NCI-H526 (cell line): ENCODE data around the gene SCN5A.

Experiments used
- DNase-seq, 2 experiments: peaks; one replicate each; lab custom pipeline; 2025; lab: John Stamatoyannopoulos, UW

SCN5A gene

GRCh38 chr3:38601956-38602550 lies 47.4 kb downstream of the SCN5A start:
- no peak for DNase-seq

DNA sequence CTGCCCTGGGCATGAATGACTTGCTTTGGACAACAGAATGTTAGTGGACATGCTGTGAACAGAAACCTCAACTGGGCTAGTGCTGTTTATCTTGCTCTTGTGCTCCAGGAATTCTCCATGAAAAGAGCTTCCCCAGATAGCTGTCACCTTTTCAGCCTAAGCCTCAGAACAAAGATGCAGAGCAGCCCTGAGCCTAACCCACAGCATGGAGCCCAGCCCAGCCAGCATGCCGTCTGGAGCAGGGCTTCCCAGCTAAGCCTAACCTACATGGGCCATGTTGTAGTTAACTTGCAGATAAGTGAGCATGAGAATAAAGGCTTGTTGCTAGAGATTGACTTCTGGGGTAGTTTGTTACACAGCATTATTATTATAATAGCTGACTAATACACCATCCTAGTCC lies 48.9 kb downstream of the SCN5A start:
- no peak for DNase-seq

DNA sequence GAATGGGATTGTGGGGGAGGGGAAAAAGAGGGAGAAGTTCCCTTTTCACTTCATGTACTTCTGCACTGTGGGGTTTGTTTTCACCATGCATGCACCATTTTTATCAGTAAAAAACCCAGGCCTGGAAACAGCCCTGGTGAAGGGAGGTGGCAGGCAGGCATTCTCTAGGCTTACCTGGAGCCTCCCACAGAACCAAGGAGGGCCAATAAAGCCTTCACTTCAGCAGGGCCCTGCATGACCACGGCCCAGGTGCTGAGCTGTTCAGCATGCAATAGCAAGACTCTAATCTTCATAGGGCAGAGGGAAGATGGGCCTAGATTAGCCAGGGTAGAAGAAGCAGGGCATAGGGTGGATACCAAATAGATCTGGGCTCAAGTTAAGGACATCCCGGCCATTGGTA lies 49.6 kb downstream of the SCN5A start:
- DNase-seq: no peak

DNA sequence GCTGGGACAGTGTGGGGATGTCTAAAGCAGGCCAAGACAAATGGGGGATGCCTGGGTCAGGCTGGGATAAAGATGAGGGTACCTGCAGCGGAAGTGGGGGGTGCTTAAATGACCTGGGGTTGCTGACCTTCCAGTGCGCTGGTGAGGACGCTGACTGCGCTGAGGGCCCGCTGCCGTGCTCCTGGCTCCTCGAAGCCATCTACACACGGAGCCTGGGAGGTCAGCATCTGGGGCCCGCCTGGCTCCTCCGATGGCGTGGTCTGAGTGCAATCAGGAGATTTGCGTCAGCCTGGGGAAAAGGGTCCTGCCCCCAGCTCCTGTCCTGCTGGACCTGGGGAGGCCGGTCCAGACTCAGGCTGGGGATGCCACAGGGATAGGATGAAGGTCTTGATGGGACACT lies 50.7 kb downstream of the SCN5A start:
- DNase-seq: no peak

- no peak for DNase-seq
Observed at GRCh38 chr3:38597502-38598060, 51.9 kb downstream of the SCN5A start.

DNA sequence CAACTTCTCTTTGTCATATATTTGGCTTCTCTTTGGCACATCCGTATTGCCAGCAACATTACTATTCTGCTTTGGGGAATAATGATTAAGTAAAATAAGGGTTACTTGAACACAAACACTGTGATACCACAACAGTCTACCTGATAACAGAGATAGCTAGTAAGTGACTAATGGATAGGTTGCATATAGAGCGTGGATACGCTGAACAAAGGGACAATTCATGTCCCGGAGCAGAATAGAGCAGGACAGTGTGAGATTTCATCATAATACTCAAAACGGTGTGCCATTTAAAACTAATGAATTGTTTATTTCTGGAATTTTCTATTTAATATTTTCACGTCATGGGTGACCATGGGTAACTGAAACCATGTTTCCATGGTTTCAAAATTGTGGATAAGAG lies 54.1 kb downstream of the SCN5A start:
- no peak for DNase-seq

- DNase-seq: no peak
Observed at GRCh38 chr3:38590521-38590920, 59.0 kb downstream of the SCN5A start.

DNA sequence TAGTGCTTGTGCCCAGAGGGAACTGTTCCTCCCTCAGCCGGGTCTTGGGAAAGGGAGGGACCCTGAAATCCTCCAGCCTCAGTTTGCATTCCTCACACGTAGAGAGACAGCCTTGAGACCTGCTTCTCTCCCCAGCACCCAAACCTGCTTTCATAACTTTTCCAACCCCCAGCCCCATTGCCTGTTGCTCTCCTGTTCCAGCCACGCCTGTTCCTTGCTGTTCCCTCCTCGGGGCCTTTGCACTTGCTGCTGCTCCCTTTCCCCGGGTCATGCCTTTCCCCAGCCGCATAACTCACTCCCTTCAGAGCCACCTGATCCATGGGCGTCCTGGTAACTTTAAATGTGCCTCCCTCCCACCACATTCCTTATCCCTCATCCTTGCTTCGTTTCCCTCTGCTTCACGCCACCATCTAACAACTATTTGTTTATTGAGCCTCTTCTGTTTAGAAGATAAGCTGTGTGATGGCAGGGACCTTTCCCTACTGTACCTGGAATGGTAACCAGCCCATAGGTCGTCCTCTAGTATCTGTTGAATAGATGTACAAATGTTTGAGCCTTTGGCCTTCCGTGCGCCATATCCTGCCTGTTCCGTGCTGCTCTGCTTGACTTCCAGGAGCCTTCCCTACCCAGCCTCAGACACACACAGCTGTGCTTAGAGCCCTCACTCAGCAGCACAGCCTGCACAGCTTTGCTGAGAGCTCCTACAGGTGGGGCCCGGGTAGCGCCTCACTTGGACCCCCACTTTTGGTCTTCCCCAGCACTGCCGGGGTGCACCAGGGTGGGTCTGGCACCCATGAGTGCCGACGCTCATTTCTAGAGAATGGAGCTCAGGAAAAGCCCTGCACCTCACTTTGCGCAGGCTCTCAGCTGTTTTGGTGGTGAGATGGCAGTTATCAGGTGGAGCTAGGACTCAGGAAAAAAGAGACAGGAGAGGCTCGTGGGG lies 60.2 kb downstream of the SCN5A start:
- DNase-seq: no peak

DNA sequence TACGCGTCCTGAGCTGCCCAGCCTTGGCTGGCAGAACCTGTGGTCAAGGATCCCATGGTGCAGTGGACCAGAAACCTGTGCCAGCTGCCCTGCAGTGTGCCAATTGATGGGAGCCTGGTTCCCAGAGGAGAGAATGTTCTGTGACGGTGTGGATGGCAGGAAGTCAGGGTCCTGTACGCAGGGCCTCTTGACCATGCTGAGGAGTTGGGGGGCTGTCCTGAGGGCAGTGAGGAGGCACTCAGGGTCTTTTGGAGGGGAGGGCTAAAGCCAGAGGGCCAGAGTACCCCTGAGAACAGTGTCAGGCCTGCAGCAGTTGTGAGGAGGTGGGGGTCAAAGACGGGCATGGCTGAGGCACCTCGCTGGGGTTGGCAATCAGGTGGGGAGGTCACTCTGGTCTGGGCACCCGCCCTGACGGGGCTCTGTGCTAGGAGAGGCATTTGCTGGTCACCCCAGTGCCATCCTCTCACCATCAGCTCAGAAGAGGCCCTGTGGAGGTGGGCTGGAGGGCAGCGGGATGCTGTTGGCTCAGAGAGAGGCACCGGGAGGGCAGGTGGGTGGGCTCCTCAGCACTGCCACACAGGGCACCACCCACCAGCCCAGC lies 61.0 kb downstream of the SCN5A start:
- DNase-seq: no peak

GRCh38 chr3:38587548-38588131 lies 61.8 kb downstream of the SCN5A start:
- no peak for DNase-seq

DNA sequence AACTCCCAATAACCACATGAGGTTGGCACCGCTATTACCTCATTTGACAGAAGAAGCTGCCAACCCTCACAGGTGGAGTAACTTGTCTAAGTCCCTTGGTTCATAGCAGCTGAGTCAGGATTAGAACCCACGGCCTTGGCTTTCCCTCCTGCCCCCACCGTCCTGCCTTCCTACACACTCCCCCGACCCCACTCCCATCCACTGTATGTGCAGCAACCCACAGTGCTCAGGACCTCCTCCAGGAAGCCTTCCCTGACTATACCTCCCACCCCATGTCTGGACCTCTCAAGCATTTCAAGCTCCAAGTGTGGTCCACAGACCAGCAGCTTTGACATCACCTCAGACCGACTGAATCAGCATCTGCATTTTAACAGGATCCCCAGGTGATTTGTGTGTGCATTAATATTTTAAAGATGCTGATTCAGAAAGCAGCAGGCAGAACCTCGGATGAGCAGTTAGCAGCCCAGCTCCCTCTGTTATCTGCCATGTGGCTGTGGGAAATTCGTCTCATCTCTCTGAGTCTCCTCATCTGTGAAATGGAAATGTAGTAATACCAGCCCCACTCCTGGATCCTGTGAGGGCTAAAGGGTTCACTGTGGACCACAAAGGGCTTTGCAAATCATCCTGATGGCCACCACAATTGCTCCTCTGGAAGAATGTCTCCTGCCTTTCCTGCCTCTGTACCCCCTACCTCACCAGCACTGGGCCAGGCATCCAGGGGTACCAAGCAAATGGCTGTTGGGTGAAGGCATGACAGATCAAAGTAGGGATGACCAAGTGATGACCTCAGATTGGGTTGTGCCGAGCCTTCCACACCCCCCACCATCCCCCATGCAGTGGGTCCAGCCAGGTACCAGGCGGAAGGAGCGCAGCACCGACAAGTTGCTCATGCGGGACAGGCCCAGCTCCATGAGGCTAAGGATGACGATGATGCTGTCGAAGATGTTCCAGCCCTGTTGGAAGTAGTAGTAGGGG lies 62.7 kb downstream of the SCN5A start:
- DNase-seq: no peak

GRCh38 chr3:38585791-38586420 lies 63.6 kb downstream of the SCN5A start:
- DNase-seq: no peak

- DNase-seq: no peak
Observed at GRCh38 chr3:38583688-38584087, 65.8 kb downstream of the SCN5A start.

DNA sequence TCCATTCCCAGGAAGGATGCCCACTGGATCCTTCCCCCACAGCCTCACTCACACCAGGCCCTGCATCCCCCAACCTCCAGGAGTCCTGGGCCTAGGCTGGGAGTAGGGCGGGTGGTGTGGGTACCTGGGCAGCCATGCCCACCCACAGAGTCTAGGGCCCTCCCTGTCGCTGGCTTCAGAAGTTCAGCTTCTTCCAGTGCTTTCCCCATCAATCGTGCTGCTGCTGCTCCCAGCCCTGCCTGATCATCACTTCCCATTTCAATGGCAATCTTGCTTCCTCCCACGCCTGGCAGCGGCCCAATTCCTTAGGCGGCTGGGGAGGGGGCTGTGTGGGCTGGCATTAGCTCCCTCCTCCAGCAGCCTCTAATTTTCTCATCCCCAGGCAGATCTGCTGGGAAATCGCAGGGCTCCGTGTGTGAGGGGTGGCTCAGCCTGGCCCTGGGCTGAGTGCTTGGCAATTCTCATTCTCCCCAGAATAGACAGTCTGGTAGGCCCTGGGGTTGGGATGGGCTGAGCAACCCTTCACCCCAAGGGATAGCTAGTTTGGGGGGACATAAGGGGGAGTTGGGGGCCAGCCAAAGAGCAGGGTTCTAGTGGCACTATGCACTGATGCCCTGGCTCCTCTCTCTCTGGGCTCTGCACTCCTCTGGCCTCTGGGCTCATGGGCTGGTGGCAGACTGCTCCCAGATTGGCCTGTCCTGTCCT lies 66.4 kb downstream of the SCN5A start:
- DNase-seq: no peak

GRCh38 chr3:38582316-38582715 lies 67.2 kb downstream of the SCN5A start:
- no peak for DNase-seq

DNA sequence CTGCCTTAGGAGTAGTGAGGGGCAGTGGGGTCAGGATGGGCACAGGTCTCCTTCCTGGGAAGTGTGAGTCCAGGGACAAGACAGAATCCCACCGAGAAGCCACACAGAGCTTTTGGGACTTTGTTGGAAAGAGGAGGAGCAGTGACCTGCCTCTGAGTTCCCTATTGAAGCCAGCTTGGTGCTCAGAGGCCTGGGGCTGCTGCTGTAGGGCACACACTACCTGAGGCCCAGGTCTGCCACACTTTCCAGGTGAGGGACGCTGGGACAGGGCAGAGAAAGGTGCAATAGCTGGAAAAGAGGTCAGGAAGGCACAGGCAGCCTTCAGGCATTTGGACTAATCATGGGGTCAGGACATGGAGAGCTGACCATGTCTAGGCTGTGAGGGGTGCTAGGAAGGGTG lies 67.7 kb downstream of the SCN5A start:
- DNase-seq: no peak

DNA sequence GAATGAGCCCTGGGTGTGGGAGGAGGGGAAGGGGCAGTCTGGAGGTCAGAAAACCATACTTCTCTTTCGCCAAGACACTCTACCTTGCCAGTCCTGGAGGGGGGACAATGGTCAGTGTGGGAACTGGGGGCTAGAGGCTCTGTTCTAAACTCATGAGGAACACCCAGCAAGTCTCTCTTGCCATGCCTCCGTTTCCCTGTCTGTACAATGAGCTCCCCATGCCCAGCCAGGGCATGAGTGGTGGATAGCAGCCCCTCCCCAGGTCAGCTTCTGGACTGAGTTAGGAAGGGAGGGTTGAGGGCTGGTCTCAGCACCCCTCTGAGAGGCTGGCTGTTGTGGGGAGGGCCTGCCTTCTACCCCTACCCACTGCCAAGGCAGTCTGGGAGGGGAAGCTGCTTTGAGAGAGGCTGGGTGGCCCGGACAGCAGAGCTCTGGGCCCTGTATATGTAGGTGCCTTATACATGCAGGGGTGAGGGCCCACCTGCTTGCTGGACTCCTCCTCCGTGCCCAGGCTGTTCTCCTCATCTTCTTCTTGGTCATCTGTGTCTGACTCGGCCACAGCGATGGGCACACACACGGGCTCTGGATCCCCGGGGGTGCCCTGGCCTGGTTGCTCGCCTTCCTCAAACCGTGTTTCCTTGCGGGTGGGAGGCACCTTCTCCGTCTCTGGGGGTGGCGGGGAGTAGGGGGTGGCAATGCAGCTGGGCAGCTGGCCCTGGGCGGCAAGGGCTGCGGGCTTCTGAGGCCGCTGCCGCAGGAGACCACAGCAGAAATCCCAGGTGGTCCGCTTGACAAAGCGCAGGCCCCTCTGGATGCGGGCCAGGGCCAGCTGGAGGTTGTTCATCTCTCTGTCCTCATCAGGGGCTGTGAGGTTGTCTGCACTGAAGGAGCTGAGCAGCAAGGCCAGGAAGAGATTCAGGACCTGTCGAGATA lies 68.8 kb downstream of the SCN5A start:
- DNase-seq: no peak

GRCh38 chr3:38579551-38580449 lies 69.7 kb downstream of the SCN5A start:
- no peak for DNase-seq
